C4-2B (cell line): ENCODE results near the gene PLEKHO2.

Source experiments
- CTCF ChIP-seq: fragments of 450-650 bp; conservative IDR thresholded peaks from 2 replicates; pipeline ENCODE4 v1.5.1; 2017; ENCODE audit warnings: mild to moderate bottlenecking
- ZFX ChIP-seq: fragments of 450-650 bp; IDR thresholded peaks from 2 replicates; pipeline ENCODE4 v1.6.1; 2017

GRCh38 chr15:64915518-64916227 is 74.0 kb downstream of the PLEKHO2 start:
- TF ChIP-seq ZFX (no peak), CTCF (no peak)
